Measurements from ENCODE around the gene PREP.

Gene PREP

DNA sequence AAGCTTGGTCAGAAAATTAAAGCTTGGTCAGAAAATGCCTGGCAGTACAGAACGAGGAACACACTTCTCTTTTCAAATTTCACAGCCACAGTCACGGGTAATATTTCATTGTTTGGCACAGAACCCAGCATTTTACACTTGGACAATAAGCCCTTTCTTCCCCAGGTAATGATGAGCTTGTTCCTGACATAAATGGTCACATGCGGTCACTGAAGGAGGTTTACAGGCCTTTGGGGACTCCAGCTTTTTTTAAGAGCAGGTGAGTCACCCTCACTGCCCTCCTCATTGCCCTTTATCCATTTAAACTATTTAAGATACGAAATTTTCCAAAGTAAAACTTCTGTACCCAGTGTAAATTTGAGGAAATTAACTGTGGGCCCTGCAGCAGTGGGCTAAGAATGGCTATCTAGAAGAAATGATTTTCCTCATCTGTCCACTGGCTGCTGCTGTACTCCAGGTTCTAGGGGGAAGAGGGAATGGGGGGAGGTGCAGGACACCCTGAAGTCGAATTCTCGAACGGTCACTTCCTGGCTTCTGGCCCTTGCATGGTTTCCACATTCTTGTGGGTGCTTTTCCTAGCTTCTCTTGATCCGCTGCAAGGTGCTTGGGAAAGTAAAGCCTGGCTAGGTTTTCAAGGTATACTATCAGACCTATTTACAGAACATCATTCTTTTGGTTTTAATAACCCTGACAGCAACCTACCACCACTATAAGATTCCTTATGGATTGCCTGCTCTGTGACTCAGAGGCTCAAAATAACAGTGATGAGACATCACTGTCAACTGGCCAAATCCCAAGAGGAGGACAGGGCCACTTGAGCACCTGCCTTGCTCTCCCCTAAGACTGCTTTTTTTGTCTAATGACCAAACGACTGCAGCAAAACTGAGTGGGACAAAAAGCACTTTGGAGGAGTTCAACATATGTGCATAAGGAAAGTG, 75.8 kb downstream of the PREP start:
- Histone ChIP-seq H3K27me3 (ENCODE audit: low read length) (no peaks in the 10 kb centered on the region), H4K20me1 (ENCODE audit: low read depth, low read length) (no peaks in the 10 kb centered on the region), H2AFZ (ENCODE audit: low read depth, low read length, severe bottlenecking) (no peak overlapping the region), H3K9ac (ENCODE audit: low read length) (no peak overlapping the region), H3K27ac (ENCODE audit: low read depth, low read length) (no peak overlapping the region), H3K9me3 (ENCODE audit: insufficient read depth, low read length) (no peaks in the 10 kb centered on the region), H3K4me3 (ENCODE audit: insufficient read depth, low read length, poor library complexity, severe bottlenecking) (no peak overlapping the region), H3F3A (ENCODE audit: insufficient read depth) (no peaks in the 10 kb centered on the region), H3K9me2 (replicated peaks; ENCODE audit: insufficient read depth, low read length) (no peaks in the 10 kb centered on the region), H3K79me2 (ENCODE audit: insufficient read depth, low read length) (no peaks in the 10 kb centered on the region), H3K4me2 (ENCODE audit: low read depth, low read length, poor library complexity, severe bottlenecking) (no peak overlapping the region), H3K36me3 (ENCODE audit: low read length) (no peaks in the 10 kb centered on the region)
- TF ChIP-seq, protein P1, sequence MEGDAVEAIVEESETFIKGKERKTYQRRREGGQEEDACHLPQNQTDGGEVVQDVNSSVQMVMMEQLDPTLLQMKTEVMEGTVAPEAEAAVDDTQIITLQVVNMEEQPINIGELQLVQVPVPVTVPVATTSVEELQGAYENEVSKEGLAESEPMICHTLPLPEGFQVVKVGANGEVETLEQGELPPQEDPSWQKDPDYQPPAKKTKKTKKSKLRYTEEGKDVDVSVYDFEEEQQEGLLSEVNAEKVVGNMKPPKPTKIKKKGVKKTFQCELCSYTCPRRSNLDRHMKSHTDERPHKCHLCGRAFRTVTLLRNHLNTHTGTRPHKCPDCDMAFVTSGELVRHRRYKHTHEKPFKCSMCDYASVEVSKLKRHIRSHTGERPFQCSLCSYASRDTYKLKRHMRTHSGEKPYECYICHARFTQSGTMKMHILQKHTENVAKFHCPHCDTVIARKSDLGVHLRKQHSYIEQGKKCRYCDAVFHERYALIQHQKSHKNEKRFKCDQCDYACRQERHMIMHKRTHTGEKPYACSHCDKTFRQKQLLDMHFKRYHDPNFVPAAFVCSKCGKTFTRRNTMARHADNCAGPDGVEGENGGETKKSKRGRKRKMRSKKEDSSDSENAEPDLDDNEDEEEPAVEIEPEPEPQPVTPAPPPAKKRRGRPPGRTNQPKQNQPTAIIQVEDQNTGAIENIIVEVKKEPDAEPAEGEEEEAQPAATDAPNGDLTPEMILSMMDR (IDR thresholded peaks at IDR 0.05; ENCODE audit: insufficient read depth, low read length, poor library complexity, severe bottlenecking): no peak
- no peak for TF ChIP-seq EZH2phosphoT487 (conservative IDR thresholded peaks at IDR 0.05; ENCODE audit: low read length)

DNA sequence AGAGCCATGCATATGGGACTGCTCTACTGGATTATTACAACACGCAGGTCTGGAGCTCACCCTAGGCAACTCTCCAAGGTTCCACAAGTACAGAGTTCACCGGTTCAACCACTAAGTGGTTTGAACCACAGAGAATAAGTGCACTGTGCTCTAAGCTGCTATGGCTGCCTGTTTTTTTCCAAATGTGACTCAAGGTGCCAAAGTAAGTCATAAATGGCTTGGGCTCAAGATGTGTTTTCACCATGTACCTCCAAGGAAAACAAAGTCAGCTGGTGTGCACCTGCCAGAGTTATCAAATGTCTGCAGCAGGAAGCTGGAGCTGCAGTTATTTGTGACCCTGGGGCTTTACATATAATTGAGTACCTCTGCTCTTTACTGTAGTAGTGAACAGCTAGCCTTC, 76.7 kb downstream of the PREP start:
- Histone ChIP-seq H3K9me3 (ENCODE audit: insufficient read depth, low read length) (no peaks in the 10 kb centered on the region), H2AFZ (ENCODE audit: low read depth, low read length, severe bottlenecking) (no peak overlapping the region), H3K27me3 (ENCODE audit: low read length) (no peaks in the 10 kb centered on the region), H3K36me3 (ENCODE audit: low read length) (no peaks in the 10 kb centered on the region), H3K27ac (ENCODE audit: low read depth, low read length) (no peak overlapping the region), H4K20me1 (ENCODE audit: low read depth, low read length) (no peaks in the 10 kb centered on the region), H3K9me2 (replicated peaks; ENCODE audit: insufficient read depth, low read length) (no peaks in the 10 kb centered on the region), H3F3A (ENCODE audit: insufficient read depth) (no peaks in the 10 kb centered on the region), H3K79me2 (ENCODE audit: insufficient read depth, low read length) (no peaks in the 10 kb centered on the region), H3K4me3 (ENCODE audit: insufficient read depth, low read length, poor library complexity, severe bottlenecking) (no peak overlapping the region), H3K4me2 (ENCODE audit: low read depth, low read length, poor library complexity, severe bottlenecking) (no peak overlapping the region), H3K9ac (ENCODE audit: low read length) (no peak overlapping the region)
- TF ChIP-seq, protein P1 (IDR thresholded peaks at IDR 0.05; ENCODE audit: insufficient read depth, low read length, poor library complexity, severe bottlenecking): no peak

GRCh38 chr6:105324386-105324950, 78.4 kb downstream of the PREP start:
- no peaks in the 10 kb centered on the region for H4K20me1 ChIP-seq (ENCODE audit: low read depth, low read length)
- H3K36me3 ChIP-seq (ENCODE audit: low read length): no peaks in the 10 kb centered on the region
- no peaks in the 10 kb centered on the region for H3K27me3 ChIP-seq (ENCODE audit: low read length)
- H2AFZ ChIP-seq (ENCODE audit: low read depth, low read length, severe bottlenecking): no peak overlapping the region
- no peaks in the 10 kb centered on the region for H3K79me2 ChIP-seq (ENCODE audit: insufficient read depth, low read length)
- no peak overlapping the region for H3K4me3 ChIP-seq (ENCODE audit: insufficient read depth, low read length, poor library complexity, severe bottlenecking)
- H3K9me3 ChIP-seq (ENCODE audit: insufficient read depth, low read length): no peaks in the 10 kb centered on the region
- H3K9me2 ChIP-seq (replicated peaks; ENCODE audit: insufficient read depth, low read length): no peaks in the 10 kb centered on the region
- no peak overlapping the region for H3K4me2 ChIP-seq (ENCODE audit: low read depth, low read length, poor library complexity, severe bottlenecking)
- TF ChIP-seq, protein P1 (IDR thresholded peaks at IDR 0.05; ENCODE audit: insufficient read depth, low read length, poor library complexity, severe bottlenecking): no peak
- TF ChIP-seq EZH2phosphoT487 (conservative IDR thresholded peaks at IDR 0.05; ENCODE audit: low read length): no peak
- no peaks in the 10 kb centered on the region for H3F3A ChIP-seq (ENCODE audit: insufficient read depth)
- H3K9ac ChIP-seq (ENCODE audit: low read length): no peak overlapping the region
- no peak overlapping the region for H3K27ac ChIP-seq (ENCODE audit: low read depth, low read length)
